ENCODE results near the gene OR51B4.
"Not testable (repeated sequence)": the region's sequence is repeated elsewhere in the genome, so short reads cannot be mapped to it uniquely, and the experiment has no call there.

Gene OR51B4

GRCh38 chr11:5269715-5270147 is 32.0 kb downstream of the OR51B4 start, which contains the start of gene HBE1:
Gene HBE1 (minus strand): TSS chr11:5269945. CDS start chr11:5269890, 55 bp downstream.
- no peak for DNase-seq

DNA sequence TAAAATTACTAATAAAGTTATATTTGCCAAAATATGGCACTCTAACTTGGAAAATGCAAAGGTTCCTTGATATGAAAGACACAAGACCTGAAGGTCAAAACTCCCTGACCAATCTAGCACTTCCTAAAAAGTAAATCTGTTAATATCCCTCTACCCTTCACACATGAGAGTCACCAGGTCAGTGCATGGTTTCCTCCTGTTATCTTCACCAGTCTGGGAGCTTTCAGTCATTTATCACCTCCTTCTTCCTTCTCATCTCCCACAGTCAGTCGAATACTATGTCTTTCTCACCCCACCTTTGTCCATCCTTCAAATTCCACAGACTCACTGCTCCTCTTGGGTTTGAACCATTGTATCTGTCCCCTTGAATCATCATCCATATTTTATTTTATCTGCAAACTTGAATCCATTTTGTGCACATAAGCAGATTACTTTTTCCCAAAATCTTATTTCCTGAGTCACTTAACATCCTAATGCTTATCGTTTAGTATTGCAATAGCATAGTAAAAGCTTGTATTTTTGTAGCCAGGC is 34.6 kb downstream of the OR51B4 start:
- DNase-seq, result no peak

DNA sequence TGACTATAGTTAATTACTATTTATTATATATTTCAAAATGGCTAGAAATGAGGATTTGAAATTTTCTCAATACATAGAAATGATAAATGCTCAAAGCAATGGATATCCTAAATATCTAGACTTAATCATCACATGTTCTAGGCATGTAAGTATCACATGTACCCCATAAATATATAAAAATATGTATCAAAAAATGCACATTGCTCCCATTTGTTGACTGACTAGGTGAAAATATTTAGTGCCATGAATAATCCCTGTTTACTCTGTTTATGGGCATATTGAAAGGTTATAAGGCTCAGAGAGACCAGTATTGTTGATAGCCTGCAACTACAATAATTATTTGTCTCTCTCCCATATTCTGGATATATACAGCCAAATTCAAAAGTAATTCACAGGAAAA is 35.1 kb downstream of the OR51B4 start:
- no peak for DNase-seq

DNA sequence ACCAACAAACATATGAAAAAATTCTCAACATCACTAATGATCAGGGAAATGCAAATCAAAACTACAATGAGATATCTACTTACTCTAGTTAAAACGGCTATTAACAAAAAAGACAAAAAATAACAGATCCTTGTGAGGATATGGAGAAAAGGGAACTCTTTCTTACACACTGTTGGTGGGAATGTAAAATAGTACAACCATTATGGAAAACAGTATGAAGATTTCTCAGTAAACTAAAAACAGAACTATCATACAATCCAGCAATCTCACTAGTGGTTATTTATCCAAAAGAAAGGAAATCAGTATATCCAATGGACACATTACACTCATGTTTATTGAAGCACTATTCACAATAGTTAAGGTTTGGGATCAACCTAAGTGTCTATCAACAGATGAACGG is 35.9 kb downstream of the OR51B4 start:
- DNase-seq, result no peak

DNA sequence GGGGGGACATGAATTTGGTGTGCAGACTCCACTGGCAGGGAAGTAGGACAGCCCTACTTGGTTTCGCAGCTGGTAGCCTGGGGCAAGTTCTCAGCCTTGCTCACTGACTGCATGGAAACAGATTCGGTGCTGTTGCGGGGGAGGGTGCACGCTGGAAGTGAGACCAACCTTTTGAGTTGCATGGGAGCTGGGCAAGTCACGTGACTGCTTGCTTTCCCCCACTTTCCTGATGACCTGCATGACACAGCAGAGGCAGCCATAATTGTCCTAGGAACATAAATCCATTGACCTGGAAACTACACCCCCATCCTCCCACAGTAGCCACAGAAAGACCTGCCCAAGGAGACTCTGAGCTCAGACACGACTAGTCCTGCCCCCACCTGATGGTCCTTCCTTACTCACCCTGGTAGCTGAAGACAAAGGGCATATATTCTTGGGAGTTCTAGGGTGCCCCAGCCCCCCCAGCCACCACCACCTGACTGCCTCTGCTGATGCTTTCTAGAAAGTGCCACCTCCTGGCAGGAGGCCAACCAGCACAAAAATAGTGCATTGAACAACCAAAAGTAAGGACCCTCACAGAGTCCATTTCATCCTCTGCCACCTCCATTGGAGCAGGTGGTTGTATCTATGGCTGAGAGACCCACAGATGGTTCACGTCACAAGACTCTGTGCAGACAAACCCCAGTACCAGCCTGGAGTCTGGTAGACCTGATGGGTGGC is 43.0 kb downstream of the OR51B4 start:
- DNase-seq, result no peak

DNA sequence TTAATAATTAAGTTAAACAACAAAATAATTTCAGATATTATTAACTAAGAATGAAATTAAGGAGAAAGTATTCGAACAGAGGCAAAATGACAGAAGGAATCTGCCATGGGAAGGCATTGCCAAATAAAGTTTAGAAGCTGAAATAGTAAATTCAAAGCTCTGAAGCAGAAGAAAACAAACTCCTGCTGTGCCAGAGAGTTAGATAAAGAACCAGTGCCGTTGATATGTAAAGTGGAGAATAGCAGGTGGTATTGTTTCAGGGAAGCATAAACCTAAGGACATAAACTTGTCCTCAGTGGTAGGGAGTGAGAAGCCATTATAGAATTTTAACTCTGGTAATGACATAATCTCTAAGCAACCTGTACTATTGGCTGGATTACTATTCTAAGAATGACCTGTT is 44.5 kb downstream of the OR51B4 start:
- no peak for DNase-seq

GRCh38 chr11:5254646-5255413 is 46.9 kb downstream of the OR51B4 start, which contains the start of gene HBG2:
Gene HBG2 (minus strand): TSS chr11:5254781. CDS start chr11:5254728, 53 bp downstream.
- not testable (repeated sequence) for DNase-seq

DNA sequence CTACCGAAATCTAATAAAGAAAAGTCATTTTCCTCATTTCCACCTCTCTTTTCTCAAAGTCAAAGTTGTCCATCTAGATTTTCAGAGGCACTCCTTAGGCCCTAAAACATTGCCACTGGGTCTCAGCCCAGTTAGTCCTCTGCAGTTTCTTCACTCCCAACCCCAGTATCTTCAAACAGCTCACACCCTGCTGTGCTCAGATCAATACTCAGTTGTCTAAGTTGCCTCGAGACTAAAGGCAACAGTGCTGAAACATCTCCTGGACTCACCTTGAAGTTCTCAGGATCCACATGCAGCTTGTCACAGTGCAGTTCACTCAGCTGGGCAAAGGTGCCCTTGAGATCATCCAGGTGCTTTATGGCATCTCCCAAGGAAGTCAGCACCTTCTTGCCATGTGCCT is 47.7 kb downstream of the OR51B4 start:
- not testable (repeated sequence) for DNase-seq

DNA sequence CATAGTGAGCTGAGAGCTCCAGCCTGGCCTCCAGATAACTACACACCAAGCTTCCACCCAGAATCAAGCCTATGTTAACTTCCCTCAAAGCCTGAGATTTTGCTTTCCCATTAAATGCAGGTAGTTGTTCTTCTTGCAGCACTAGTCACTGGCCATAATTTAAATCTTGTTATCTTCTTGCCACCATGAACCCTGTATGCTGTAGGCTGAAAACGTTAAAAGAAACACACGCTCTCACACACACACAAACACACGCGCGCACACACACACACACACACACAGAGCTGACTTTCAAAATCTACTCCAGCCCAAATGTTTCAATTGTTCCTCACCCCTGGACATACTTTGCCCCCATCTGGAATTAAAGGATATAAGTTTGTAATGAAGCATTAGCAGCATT is 48.3 kb downstream of the OR51B4 start:
- not testable (repeated sequence) for DNase-seq

DNA sequence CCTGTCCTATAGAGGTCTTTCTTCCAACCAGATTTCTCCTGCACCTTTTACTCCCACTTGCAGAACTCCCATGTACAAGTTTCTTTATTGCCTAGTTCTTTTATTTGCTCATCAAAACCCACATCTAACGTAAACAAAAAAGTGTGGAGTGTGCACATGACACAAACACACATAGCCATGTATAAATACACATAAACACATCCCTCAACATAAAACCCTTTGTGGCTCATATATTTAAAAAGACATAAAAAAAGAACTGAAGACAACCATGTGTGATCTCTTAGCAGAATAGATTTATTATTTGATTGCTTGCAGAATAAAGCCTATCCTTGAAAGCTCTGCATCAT is 48.9 kb downstream of the OR51B4 start:
- DNase-seq, result no peak

GRCh38 chr11:5252192-5252918 is 49.4 kb downstream of the OR51B4 start:
- no peak for DNase-seq

DNA sequence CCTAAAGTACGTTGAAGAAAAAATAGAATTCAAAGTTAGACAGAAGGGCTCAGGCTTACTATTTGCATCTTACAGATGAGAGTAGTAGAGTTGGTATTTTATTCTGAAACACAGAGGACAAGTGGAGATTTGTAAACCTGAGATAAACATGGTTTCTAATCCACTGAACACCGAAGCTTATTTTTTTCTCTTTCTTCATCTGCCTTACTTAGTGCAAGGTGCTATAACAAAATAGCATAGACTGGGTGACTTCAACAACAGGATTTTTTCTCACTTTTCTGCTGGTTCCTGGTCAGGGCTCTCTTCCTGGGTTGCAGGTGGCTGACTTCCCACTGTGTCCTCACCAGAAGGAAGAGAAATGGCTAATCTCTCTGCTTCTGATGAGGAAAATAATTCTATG is 50.0 kb downstream of the OR51B4 start:
- DNase-seq, result no peak
